ENCODE data around the gene SRPK3. TPM values are rescaled to one million over a fixed set of nuclear protein-coding genes. Genes with fewer than 3 reads are reported as not detected.

The SRPK3 gene
- total RNA-seq, 3 donors from 2014 or later (not counting 1 experiment from before 2014, with no cell fraction given): not detected

DNA sequence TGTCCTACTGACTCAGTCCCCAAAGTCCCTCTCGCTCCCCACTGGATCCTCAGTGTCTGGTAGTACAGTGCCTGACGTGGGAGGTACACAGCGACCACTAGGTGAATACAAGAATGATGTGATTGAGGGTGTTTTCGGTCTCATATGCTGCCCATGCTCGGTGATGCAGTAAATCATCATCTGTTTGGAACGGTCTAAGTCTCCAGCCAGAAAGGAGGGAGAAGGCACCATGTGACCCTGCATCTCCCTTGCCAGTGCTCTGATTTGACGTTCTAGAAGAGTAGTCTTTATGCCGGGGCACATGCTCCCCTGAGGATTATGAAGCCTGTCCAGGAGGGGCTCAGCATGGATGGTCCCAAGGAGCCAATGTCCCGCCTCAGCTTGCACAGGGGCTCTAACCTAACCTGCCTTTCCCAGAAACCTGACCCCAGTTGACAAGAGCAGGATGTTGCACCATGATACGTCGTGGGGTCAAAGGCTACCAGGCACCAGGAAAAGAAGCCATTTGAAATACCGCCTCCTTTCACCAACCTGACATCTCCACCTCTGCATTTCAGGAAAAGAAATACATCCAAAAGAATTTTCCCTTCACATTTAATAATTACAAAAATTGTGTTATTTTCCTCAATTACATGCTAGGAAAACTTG is 30.6 kb upstream of the SRPK3 start:
- Histone ChIP-seq H3K27ac (ENCODE audit: low read length) (no peak overlapping the region), H3K9me3 (ENCODE audit: control insufficient read depth, insufficient read depth, low read length) (no peaks in the 10 kb centered on the region), H3K27me3 (ENCODE audit: control insufficient read depth, insufficient read depth, low read length) (no peaks in the 10 kb centered on the region), H3K4me3 (ENCODE audit: low read length) (no peak overlapping the region), H3K36me3 (ENCODE audit: control insufficient read depth, insufficient read depth, low read length) (no peaks in the 10 kb centered on the region), H3K4me1 (ENCODE audit: control insufficient read depth, insufficient read depth, low read length) (no peaks in the 10 kb centered on the region)
- no peak for ATAC-seq
- Mint-ChIP-seq H3K27me3 (ENCODE audit: low read depth in 2 of 2) (peaks cover 10 to 24% of the 10 kb centered on the region in 2 donors), H3K4me3 (no peak overlapping the region), H3K9me3 (no peaks in the 10 kb centered on the region), H3K27ac (no peak overlapping the region), H3K4me1 (no peaks in the 10 kb centered on the region), H3K36me3 (no peaks in the 10 kb centered on the region)
- 80% methylated on average over 10 of the region's 12 CpGs for WGBS (ENCODE audit: insufficient coverage)
- DNase-seq: no peak
- intact Hi-C loops (cut with micrococcal nuclease): no loop called here
- TF ChIP-seq, protein P1, sequence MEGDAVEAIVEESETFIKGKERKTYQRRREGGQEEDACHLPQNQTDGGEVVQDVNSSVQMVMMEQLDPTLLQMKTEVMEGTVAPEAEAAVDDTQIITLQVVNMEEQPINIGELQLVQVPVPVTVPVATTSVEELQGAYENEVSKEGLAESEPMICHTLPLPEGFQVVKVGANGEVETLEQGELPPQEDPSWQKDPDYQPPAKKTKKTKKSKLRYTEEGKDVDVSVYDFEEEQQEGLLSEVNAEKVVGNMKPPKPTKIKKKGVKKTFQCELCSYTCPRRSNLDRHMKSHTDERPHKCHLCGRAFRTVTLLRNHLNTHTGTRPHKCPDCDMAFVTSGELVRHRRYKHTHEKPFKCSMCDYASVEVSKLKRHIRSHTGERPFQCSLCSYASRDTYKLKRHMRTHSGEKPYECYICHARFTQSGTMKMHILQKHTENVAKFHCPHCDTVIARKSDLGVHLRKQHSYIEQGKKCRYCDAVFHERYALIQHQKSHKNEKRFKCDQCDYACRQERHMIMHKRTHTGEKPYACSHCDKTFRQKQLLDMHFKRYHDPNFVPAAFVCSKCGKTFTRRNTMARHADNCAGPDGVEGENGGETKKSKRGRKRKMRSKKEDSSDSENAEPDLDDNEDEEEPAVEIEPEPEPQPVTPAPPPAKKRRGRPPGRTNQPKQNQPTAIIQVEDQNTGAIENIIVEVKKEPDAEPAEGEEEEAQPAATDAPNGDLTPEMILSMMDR (IDR thresholded peaks at IDR 0.05): no peak

DNA sequence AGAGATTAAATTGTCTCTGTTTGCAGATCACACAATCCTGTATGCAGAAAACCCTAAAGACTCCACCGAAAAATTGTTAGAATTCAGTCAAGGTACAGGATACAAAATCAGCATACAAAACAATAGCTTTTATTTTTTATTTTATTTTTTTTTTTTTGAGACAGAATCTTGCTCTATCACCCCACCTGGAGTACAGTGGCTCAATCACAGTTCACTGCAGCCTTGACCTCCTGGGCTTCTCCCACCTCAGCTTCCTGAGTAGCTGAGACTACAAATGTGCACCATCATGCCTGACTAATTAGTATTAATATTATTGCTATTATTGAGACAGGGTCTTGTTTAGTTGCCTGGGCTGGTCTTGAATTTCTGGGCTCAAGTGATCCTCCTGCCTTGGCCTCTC is 25.7 kb upstream of the SRPK3 start:
- ATAC-seq (no peak), DNase-seq (no peak)
- Histone ChIP-seq H3K36me3 (ENCODE audit: control insufficient read depth, insufficient read depth, low read length) (no peaks in the 10 kb centered on the region), H3K27me3 (ENCODE audit: control insufficient read depth, insufficient read depth, low read length) (no peaks in the 10 kb centered on the region), H3K9me3 (ENCODE audit: control insufficient read depth, insufficient read depth, low read length) (no peaks in the 10 kb centered on the region), H3K4me1 (ENCODE audit: control insufficient read depth, insufficient read depth, low read length) (no peaks in the 10 kb centered on the region), H3K4me3 (ENCODE audit: low read length) (no peak overlapping the region), H3K27ac (ENCODE audit: low read length) (no peak overlapping the region)
- Mint-ChIP-seq H3K4me3 (no peak overlapping the region), H3K36me3 (no peaks in the 10 kb centered on the region), H3K27ac (no peak overlapping the region), H3K9me3 (no peaks in the 10 kb centered on the region), H3K27me3 (ENCODE audit: low read depth in 2 of 2) (peaks cover 0 to 18% of the 10 kb centered on the region in 2 donors), H3K4me1 (no peaks in the 10 kb centered on the region)
- intact Hi-C loops (cut with micrococcal nuclease): no loop called here
- no CpG with 5 or more reads among the region's 1 CpG for WGBS (ENCODE audit: insufficient coverage)
- TF ChIP-seq, protein P1 (IDR thresholded peaks at IDR 0.05): no peak

DNA sequence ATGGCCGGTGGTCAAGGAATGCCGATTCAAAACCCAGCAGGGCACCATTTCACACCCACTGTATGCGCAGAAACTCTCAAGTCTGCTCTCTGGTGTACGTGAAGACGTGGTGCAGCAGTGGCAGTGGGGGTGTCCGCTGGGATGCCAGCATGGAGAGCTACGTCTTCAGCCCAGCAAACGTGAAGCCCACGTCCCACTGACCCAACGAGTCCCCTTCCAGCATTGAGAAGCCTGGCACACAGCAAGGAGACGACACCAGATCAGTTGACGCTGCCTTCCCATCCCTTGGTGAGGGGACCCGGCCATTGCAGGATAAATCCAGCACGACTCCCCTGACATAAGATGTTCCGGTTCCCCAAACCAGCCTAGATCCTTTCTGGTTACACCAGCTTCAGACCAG is 19.0 kb upstream of the SRPK3 start:
- Histone ChIP-seq H3K27ac (ENCODE audit: low read length) (no peak overlapping the region), H3K27me3 (ENCODE audit: control insufficient read depth, insufficient read depth, low read length) (no peaks in the 10 kb centered on the region), H3K4me3 (ENCODE audit: low read length) (no peak overlapping the region), H3K36me3 (ENCODE audit: control insufficient read depth, insufficient read depth, low read length) (no peaks in the 10 kb centered on the region), H3K9me3 (ENCODE audit: control insufficient read depth, insufficient read depth, low read length) (no peaks in the 10 kb centered on the region), H3K4me1 (ENCODE audit: control insufficient read depth, insufficient read depth, low read length) (peaks cover 12% of the 10 kb centered on the region)
- ATAC-seq: no peak
- H3K36me3 Mint-ChIP-seq: no peaks in the 10 kb centered on the region
- no peak for DNase-seq
- H3K27me3 Mint-ChIP-seq (ENCODE audit: low read depth in 2 of 2): peaks cover 0 to 8% of the 10 kb centered on the region in 2 donors
- H3K9me3 Mint-ChIP-seq: no peaks in the 10 kb centered on the region
- no peak overlapping the region for H3K4me3 Mint-ChIP-seq
- WGBS (ENCODE audit: insufficient coverage): 86% methylated on average over 15 of the region's 15 CpGs
- intact Hi-C loops (cut with micrococcal nuclease): loop anchor here (5.0 kb wide), 1 partner anchor 205 kb away; no protein-coding TSS in a partner anchor
- TF ChIP-seq, protein P1 (IDR thresholded peaks at IDR 0.05): no peak
- no peak overlapping the region for H3K27ac Mint-ChIP-seq
- H3K4me1 Mint-ChIP-seq: peaks cover 0 to 14% of the 10 kb centered on the region in 2 donors
